Gastrocnemius medialis (tissue), 4 donors: Measurements from ENCODE around the gene ESPL1. TPM values are rescaled to one million over a fixed set of nuclear protein-coding genes. Genes with fewer than 3 reads are reported as not detected.

Experiments
- total RNA-seq, 4 donors: library from RNA; depleted of rRNA; stranded (reverse); fragments of >200 nt; gene quantifications; one replicate each; pipeline versions ENCODE4 v1.1.0 to v1.2.3, GENCODE V29; 2016

Gene ESPL1
- total RNA-seq, 4 donors from 2014 or later = 0.20 to 0.44 (median 0.24) TPM; not detected in 1

Other genes with a start within 250 kb of the ESPL1 start
- gene TNS2, start 218.2 kb upstream of the ESPL1 start, total RNA-seq = 100 to 1,000 TPM in 1 of 4 donors, 10 to 100 TPM in 3; 74.4 to 114 (median 91.9) TPM
- 10 to 100 TPM; 15.9 to 29.5 (median 25.5) TPM for gene SPRYD3, start 188.9 kb upstream of the ESPL1 start, total RNA-seq
- gene IGFBP6, start 170.6 kb upstream of the ESPL1 start, total RNA-seq = 100 to 1,000 TPM in 1 of 4 donors, 10 to 100 TPM in 3; 67.3 to 143 (median 77.4) TPM
- gene SOAT2, start 164.8 kb upstream of the ESPL1 start, total RNA-seq = not detected
- gene ZNF740, start 87.6 kb upstream of the ESPL1 start, total RNA-seq = 1 to 10 TPM; 4.1 to 7.4 (median 5.0) TPM
- 10 to 100 TPM in 1 of 4 donors, 1 to 10 TPM in 2, under 1 TPM in 1; 0.68 to 14.9 (median 1.9) TPM for gene CSAD, start 87.4 kb upstream of the ESPL1 start, total RNA-seq
- under 1 TPM in 2 of 4 donors, not detected in 2; 0.73 to 0.81 TPM for gene ITGB7, start 61.0 kb upstream of the ESPL1 start, total RNA-seq
- 1 to 10 TPM; 4.2 to 5.8 (median 4.9) TPM for gene RARG, start 36.1 kb upstream of the ESPL1 start, total RNA-seq
- 100 to 1,000 TPM; 341 to 464 (median 358) TPM for gene PFDN5, start 27.2 kb downstream of the ESPL1 start, total RNA-seq
- gene MYG1, start 31.4 kb downstream of the ESPL1 start, total RNA-seq = 10 to 100 TPM; 43.4 to 51.0 (median 46.0) TPM
- 10 to 100 TPM; 30.5 to 47.9 (median 38.5) TPM for gene AAAS, start 53.3 kb downstream of the ESPL1 start, total RNA-seq
- gene SP7, start 68.1 kb downstream of the ESPL1 start, total RNA-seq = not detected
- gene SP1, start 111.9 kb downstream of the ESPL1 start, total RNA-seq = 10 to 100 TPM; 44.9 to 61.9 (median 48.0) TPM
- 1 to 10 TPM in 2 of 4 donors, not detected in 2; 1.0 to 1.4 TPM for gene AMHR2, start 155.6 kb downstream of the ESPL1 start, total RNA-seq
- 10 to 100 TPM; 40.3 to 90.4 (median 74.2) TPM for gene PRR13, start 173.4 kb downstream of the ESPL1 start, total RNA-seq
- 100 to 1,000 TPM; 113 to 257 (median 191) TPM for gene PCBP2, start 183.8 kb downstream of the ESPL1 start, total RNA-seq
- 1 to 10 TPM; 1.1 to 9.9 (median 3.8) TPM for gene MAP3K12, start 231.2 kb downstream of the ESPL1 start, total RNA-seq
- gene TARBP2, start 233.0 kb downstream of the ESPL1 start, total RNA-seq = 10 to 100 TPM in 2 of 4 donors, 1 to 10 TPM in 2; 6.8 to 17.4 (median 11.6) TPM
- not detected for gene NPFF, start 239.2 kb downstream of the ESPL1 start, total RNA-seq